ENCODE results near the gene VTI1A. TPM values are rescaled to one million over a fixed set of nuclear protein-coding genes. Genes with fewer than 3 reads are reported as not detected.

VTI1A gene
- polyA plus RNA-seq, 1 of the 3 experiments (the other 2 are of a cell fraction): 8.3 TPM

DNA sequence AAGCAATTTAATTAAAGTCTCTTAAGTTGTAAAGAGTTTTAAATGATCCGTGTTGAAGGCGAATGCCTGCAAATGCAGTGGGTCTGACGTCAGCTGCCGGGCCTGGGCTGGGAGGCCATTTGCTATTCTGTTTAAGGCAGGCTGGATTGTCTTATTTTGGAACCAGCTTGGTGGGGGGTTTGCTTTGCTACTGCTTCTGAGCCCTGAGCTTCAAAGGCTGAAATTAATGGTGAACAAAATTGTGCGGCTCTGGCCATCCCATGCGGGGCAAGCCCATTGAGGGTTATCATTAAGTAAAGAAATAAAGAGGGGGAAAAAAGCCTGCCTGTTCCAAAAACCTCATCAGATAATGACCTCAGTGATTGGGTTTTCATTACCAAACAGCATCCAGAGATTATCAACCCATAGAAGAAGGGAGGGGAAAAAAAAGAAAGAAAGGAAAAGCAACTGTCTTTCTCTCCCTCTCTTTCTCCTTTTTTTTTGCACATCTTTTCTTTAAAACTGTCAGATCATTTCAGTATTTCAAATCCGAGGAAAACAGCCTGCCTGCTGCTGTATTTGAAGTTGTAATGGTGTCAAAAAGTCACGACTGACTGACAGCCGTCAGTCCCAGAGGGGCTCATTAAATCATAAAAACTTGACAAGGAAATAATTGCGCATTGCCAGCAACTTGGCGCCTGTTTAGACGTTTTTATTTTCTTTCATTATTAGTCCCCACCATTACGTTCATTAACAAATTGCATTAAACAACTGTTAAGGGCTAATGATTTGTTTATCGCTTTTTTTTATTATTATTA is 371.2 kb downstream of the VTI1A start:
- CTCF ChIA-PET: interaction anchor here (1.3 kb wide), 1 partner anchor 234 kb away, joined by 3 read pairs; no protein-coding TSS in a partner anchor
- Histone ChIP-seq H3K9me3 (no peaks in the 10 kb centered on the region), H2AFZ (ENCODE audit: low read depth) (no peak overlapping the region), H4K20me1 (ENCODE audit: insufficient read depth) (no peaks in the 10 kb centered on the region), H3F3A (replicated peaks; ENCODE audit: insufficient read depth) (no peaks in the 10 kb centered on the region), H3K79me2 (ENCODE audit: insufficient read depth) (no peaks in the 10 kb centered on the region), H3K27me3 (ENCODE audit: insufficient read depth) (no peaks in the 10 kb centered on the region), H3K9ac (no peak overlapping the region), H3K4me3 (ENCODE audit: low read depth in 2 of 2, low read length in 1 of 2) (no peak overlapping the region), H3K4me1 (ENCODE audit: control insufficient read depth in 1 of 2, insufficient read depth in 2 of 2, low read depth in 1 of 2, low read length in 1 of 2) (peaks cover 0 to 8% of the 10 kb centered on the region in 2 experiments; a peak in 2 of 4 replicates), H3K9me2 (no peaks in the 10 kb centered on the region), H3K4me2 (no peak overlapping the region), H3K27ac (ENCODE audit: low read depth in 2 of 2, low read length in 1 of 2) (no peak overlapping the region), H3K36me3 (replicated peaks in 1 of 2; ENCODE audit: control insufficient read depth in 1 of 2, insufficient read depth in 2 of 2, low read length in 1 of 2) (no peaks in the 10 kb centered on the region)
- WGBS (ENCODE audit: low lambda C conversion rate): 94% methylated on average over 14 of the region's 14 CpGs
- no peak for TF ChIP-seq TEAD4 (IDR thresholded peaks at IDR 0.05; ENCODE audit: borderline replicate concordance, insufficient read depth)
- no peak for TF ChIP-seq JUND (IDR thresholded peaks at IDR 0.05)
- TF ChIP-seq FOXM1 (IDR thresholded peaks at IDR 0.05; ENCODE audit: low read depth): no peak
- TF ChIP-seq EZH2phosphoT487 (IDR thresholded peaks at IDR 0.05; ENCODE audit: borderline replicate concordance, low read depth): no peak
- TF ChIP-seq, protein P1, sequence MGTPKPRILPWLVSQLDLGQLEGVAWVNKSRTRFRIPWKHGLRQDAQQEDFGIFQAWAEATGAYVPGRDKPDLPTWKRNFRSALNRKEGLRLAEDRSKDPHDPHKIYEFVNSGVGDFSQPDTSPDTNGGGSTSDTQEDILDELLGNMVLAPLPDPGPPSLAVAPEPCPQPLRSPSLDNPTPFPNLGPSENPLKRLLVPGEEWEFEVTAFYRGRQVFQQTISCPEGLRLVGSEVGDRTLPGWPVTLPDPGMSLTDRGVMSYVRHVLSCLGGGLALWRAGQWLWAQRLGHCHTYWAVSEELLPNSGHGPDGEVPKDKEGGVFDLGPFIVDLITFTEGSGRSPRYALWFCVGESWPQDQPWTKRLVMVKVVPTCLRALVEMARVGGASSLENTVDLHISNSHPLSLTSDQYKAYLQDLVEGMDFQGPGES (IDR thresholded peaks at IDR 0.05; ENCODE audit: low read depth, low read length): no peak
- no peak for TF ChIP-seq GABPA (IDR thresholded peaks at IDR 0.05; ENCODE audit: low read depth)
- no peak for TF ChIP-seq TAF1 (IDR thresholded peaks at IDR 0.05; ENCODE audit: borderline replicate concordance, low read depth, low read length)
- TF ChIP-seq, protein P2, sequence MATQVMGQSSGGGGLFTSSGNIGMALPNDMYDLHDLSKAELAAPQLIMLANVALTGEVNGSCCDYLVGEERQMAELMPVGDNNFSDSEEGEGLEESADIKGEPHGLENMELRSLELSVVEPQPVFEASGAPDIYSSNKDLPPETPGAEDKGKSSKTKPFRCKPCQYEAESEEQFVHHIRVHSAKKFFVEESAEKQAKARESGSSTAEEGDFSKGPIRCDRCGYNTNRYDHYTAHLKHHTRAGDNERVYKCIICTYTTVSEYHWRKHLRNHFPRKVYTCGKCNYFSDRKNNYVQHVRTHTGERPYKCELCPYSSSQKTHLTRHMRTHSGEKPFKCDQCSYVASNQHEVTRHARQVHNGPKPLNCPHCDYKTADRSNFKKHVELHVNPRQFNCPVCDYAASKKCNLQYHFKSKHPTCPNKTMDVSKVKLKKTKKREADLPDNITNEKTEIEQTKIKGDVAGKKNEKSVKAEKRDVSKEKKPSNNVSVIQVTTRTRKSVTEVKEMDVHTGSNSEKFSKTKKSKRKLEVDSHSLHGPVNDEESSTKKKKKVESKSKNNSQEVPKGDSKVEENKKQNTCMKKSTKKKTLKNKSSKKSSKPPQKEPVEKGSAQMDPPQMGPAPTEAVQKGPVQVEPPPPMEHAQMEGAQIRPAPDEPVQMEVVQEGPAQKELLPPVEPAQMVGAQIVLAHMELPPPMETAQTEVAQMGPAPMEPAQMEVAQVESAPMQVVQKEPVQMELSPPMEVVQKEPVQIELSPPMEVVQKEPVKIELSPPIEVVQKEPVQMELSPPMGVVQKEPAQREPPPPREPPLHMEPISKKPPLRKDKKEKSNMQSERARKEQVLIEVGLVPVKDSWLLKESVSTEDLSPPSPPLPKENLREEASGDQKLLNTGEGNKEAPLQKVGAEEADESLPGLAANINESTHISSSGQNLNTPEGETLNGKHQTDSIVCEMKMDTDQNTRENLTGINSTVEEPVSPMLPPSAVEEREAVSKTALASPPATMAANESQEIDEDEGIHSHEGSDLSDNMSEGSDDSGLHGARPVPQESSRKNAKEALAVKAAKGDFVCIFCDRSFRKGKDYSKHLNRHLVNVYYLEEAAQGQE (IDR thresholded peaks at IDR 0.05; ENCODE audit: low read depth, low read length): no peak
- TF ChIP-seq, protein P3, sequence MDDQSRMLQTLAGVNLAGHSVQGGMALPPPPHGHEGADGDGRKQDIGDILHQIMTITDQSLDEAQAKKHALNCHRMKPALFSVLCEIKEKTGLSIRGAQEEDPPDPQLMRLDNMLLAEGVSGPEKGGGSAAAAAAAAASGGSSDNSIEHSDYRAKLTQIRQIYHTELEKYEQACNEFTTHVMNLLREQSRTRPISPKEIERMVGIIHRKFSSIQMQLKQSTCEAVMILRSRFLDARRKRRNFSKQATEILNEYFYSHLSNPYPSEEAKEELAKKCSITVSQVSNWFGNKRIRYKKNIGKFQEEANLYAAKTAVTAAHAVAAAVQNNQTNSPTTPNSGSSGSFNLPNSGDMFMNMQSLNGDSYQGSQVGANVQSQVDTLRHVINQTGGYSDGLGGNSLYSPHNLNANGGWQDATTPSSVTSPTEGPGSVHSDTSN (IDR thresholded peaks at IDR 0.05): no peak
- no peak for TF ChIP-seq ELF1 (IDR thresholded peaks at IDR 0.05)
- TF ChIP-seq FOXJ3 (CRISPR knock-in tag; IDR thresholded peaks at IDR 0.05): no peak
- TF ChIP-seq FOSL2 (IDR thresholded peaks at IDR 0.05; ENCODE audit: borderline replicate concordance, low read depth): no peak
- TF ChIP-seq EP300 (IDR thresholded peaks at IDR 0.05; ENCODE audit: borderline replicate concordance in 1 of 2, low read depth in 1 of 2, low read length in 1 of 2): no peak
- TF ChIP-seq RXRA (IDR thresholded peaks at IDR 0.05; ENCODE audit: borderline replicate concordance, low read depth): no peak
- TF ChIP-seq SIN3A (IDR thresholded peaks at IDR 0.05; ENCODE audit: borderline replicate concordance, low read depth, low read length): no peak
- no peak for TF ChIP-seq NRF1 (IDR thresholded peaks at IDR 0.05; ENCODE audit: low read depth, low read length)
- TF ChIP-seq, protein P4, sequence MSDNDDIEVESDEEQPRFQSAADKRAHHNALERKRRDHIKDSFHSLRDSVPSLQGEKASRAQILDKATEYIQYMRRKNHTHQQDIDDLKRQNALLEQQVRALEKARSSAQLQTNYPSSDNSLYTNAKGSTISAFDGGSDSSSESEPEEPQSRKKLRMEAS (IDR thresholded peaks at IDR 0.05; ENCODE audit: low read depth): no peak
- no peak for TF ChIP-seq RCOR1 (IDR thresholded peaks at IDR 0.05; ENCODE audit: low read length)
- TF ChIP-seq MEF2A (IDR thresholded peaks at IDR 0.05; ENCODE audit: borderline replicate concordance, low read depth): no peak
- TF ChIP-seq YY1 (IDR thresholded peaks at IDR 0.05; ENCODE audit: low read depth): no peak
- POLR2A ChIA-PET: no interaction called here
- no peak for DNase-seq
